A549 (cell line): Measurements from ENCODE around the gene LARGE2. TPM values are rescaled to one million over a fixed set of nuclear protein-coding genes. Genes with fewer than 3 reads are reported as not detected.
A peak's percentile ranks its signal among the peaks of the same experiment; 100 is the strongest.

Source experiments
- ATAC-seq, 2 experiments: fragments of 200-7000 bp in 1 of 2; fragments of >200 bp in 1 of 2; cut with Nextera tagmentation in 1 of 2; cut with Tn5 transposase in 1 of 2; 3 replicates each; pipeline versions ENCODE4 v1.8.0 to v1.9.1; 2018 to 2020; ENCODE audit warnings: mild to moderate bottlenecking in 1 of 2, moderate library complexity in 1 of 2
- CTCF ChIA-PET: fragments of 300-600 bp; sonication (Branson Sonifier 250); formaldehyde crosslinking; extraction: SDS; loops from one replicate; lab custom pipeline; 2021; ENCODE audit warnings: antibody characterized with exemption, inconsistent platforms; lab: Yijun Ruan, JAX
- POLR2A ChIA-PET: fragments of 350-600 bp; formaldehyde crosslinking; extraction: SDS; loops from one replicate; lab custom pipeline; 2021; ENCODE audit warnings: antibody characterized with exemption, inconsistent platforms; lab: Yijun Ruan, JAX
- DNase-seq, 2 experiments: peaks; one replicate each; pipeline versions ENCODE4 v3.0.0 to v3.0.0-alpha.2; 2011 to 2016; ENCODE audit warnings: low read depth in 1 of 2, low spot score in 1 of 2
- FAIRE-seq: peaks from 2 replicates; lab custom pipeline; 2011; peaks lifted over from hg19 to GRCh38; lab: Jason Lieb, UNC
- H3K27ac ChIP-seq, 2 experiments: fragments of >200 bp; sonication (Bioruptor Twin); formaldehyde crosslinking; 3 replicates each; pipeline ENCODE4 v1.5.1; 2016 to 2017
- H3K4me1 ChIP-seq: fragments of >200 bp; sonication (Bioruptor Twin); formaldehyde crosslinking; 3 replicates; pipeline ENCODE4 v1.6.1; 2016
- H3K4me2 ChIP-seq: fragments of >200 bp; sonication (Bioruptor Twin); formaldehyde crosslinking; 3 replicates; pipeline ENCODE4 v1.6.1; 2016
- H3K4me3 ChIP-seq: fragments of >200 bp; sonication (Bioruptor Twin); formaldehyde crosslinking; 3 replicates; pipeline ENCODE4 v1.5.1; 2016
- H3K9me3 ChIP-seq: fragments of >200 bp; sonication (Bioruptor Twin); formaldehyde crosslinking; 3 replicates; pipeline ENCODE4 v1.6.1; 2016
- BHLHE40 ChIP-seq: IDR thresholded peaks from 2 replicates; pipeline ENCODE4 v1.6.1; 2012; ENCODE audit warnings: low read depth, low read length, inconsistent platforms
- CBX2 ChIP-seq: fragments of 200-600 bp; sonication (generic); IDR thresholded peaks from 2 replicates; pipeline ENCODE4 v1.6.1; 2016; ENCODE audit warnings: low read depth, mild to moderate bottlenecking, borderline replicate concordance
- CEBPB ChIP-seq, 2 experiments: fragments of >200 bp in 1 of 2; sonication (Bioruptor Twin) in 1 of 2; formaldehyde crosslinking in 1 of 2; IDR thresholded peaks; 2 replicates each; pipeline ENCODE4 v1.6.1; 2012 to 2016
- CHD2 ChIP-seq: fragments of 150-350 bp; IDR thresholded peaks from 2 replicates; pipeline ENCODE4 v1.6.1; 2014; ENCODE audit warnings: low read length; ENCODE audit not compliant: partially characterized antibody
- FOXS1 ChIP-seq: fragments of 250-450 bp; sonication (Bioruptor Pico); IDR thresholded peaks from 2 replicates; pipeline ENCODE4 v1.5.0; 2020; ENCODE audit warnings: mild to moderate bottlenecking, moderate library complexity
- HEYL ChIP-seq: fragments of 250-450 bp; sonication (Bioruptor Pico); IDR thresholded peaks from 2 replicates; pipeline ENCODE4 v1.8.0; 2021; ENCODE audit warnings: mild to moderate bottlenecking, moderate library complexity
- KDM5A ChIP-seq: fragments of 200-600 bp; sonication (generic); IDR thresholded peaks from 2 replicates; pipeline ENCODE4 v1.6.1; 2016; ENCODE audit warnings: antibody characterized with exemption, mild to moderate bottlenecking
- MAFK ChIP-seq: fragments of 450-650 bp; IDR thresholded peaks from 2 replicates; pipeline ENCODE4 v1.6.1; 2014; ENCODE audit not compliant: partially characterized antibody
- MAZ ChIP-seq: fragments of 150-350 bp; IDR thresholded peaks from 2 replicates; pipeline ENCODE4 v1.6.1; 2014; ENCODE audit warnings: antibody characterized with exemption, low read depth, low read length, borderline replicate concordance
- NFE2L2 ChIP-seq: fragments of 150-350 bp; conservative IDR thresholded peaks from 2 replicates; pipeline ENCODE4 v1.6.1; 2014; ENCODE audit warnings: low read length
- PHF8 ChIP-seq: fragments of 200-600 bp; sonication (generic); IDR thresholded peaks from 2 replicates; pipeline ENCODE4 v1.6.1; 2016; ENCODE audit warnings: low read depth, mild to moderate bottlenecking, antibody characterized with exemption, moderate library complexity, borderline replicate concordance
- POLR2A ChIP-seq: IDR thresholded peaks from 2 replicates; pipeline ENCODE4 v1.6.1; 2012; ENCODE audit warnings: mild to moderate bottlenecking, low read length
- POLR2AphosphoS2 ChIP-seq: conservative IDR thresholded peaks from 2 replicates; pipeline ENCODE4 v1.6.1; 2012; ENCODE audit warnings: low read length, improper control_type of control experiment, inconsistent platforms
- RCOR1 ChIP-seq: fragments of 150-350 bp; IDR thresholded peaks from 2 replicates; pipeline ENCODE4 v1.6.1; 2014; ENCODE audit warnings: antibody characterized with exemption, low read length, low read depth
- RFX5 ChIP-seq: fragments of 450-650 bp; IDR thresholded peaks from 2 replicates; pipeline ENCODE4 v1.7.1; 2014; ENCODE audit warnings: antibody characterized with exemption, mild to moderate bottlenecking, moderate library complexity
- SMC3 ChIP-seq: fragments of >200 bp; sonication (Bioruptor Twin); formaldehyde crosslinking; IDR thresholded peaks from 3 replicates; pipeline ENCODE4 v1.6.1; 2018; ENCODE audit warnings: inconsistent platforms
- TP53 ChIP-seq: fragments of 250-450 bp; sonication (Bioruptor Pico); IDR thresholded peaks from 2 replicates; pipeline ENCODE4 v1.5.0; 2021; ENCODE audit warnings: mild to moderate bottlenecking, moderate library complexity
- WGBS: methylation state at CpG from one replicate; pipeline ENCODE4 v1.1.6; 2017; ENCODE audit errors: missing lambda C conversion rate; 5-methylcytosine and 5-hydroxymethylcytosine counted together
- polyA plus RNA-seq, 4 experiments: library from polyadenylated mRNA; depleted of rRNA in 3 of 4; stranded (reverse); fragments of >200 nt; fragmentation: RNase III in 1 of 4; extraction: RNeasy Plus Mini Kit Qiagen cat#74134 plus additional on column Dnase treatment in 1 of 4; gene quantifications; 2 replicates in 3 of 4; 3 replicates in 1 of 4; pipeline ENCODE4 v1.2.3, GENCODE V29; 2011 to 2017
- TF ChIP-seq, protein P1 (sequence below): fragments of >200 bp; sonication (Bioruptor Twin); formaldehyde crosslinking; IDR thresholded peaks from 3 replicates; pipeline ENCODE4 v1.5.1; 2016
- TF ChIP-seq, protein P2 (sequence below): fragments of >200 bp; sonication (Bioruptor Twin); formaldehyde crosslinking; IDR thresholded peaks from 2 replicates; pipeline ENCODE4 v1.6.1; 2016
- TF ChIP-seq, protein P3 (sequence below): fragments of 250-450 bp; sonication (Bioruptor Pico); IDR thresholded peaks from 2 replicates; pipeline ENCODE4 v1.5.0; 2021; ENCODE audit warnings: mild to moderate bottlenecking, moderate library complexity, borderline replicate concordance
- TF ChIP-seq, protein P4 (sequence below): fragments of 250-450 bp; sonication (Bioruptor Pico); IDR thresholded peaks from 2 replicates; pipeline ENCODE4 v1.5.0; 2020; ENCODE audit warnings: low read depth, mild to moderate bottlenecking, moderate library complexity
- TF ChIP-seq, protein P5 (sequence below): fragments of 200-600 bp; sonication (generic); IDR thresholded peaks from 2 replicates; pipeline ENCODE4 v1.6.1; 2016; ENCODE audit warnings: antibody characterized with exemption, mild to moderate bottlenecking, moderate library complexity

Gene LARGE2
- polyA plus RNA-seq, 2 of the 4 experiments (the other 2 are of a cell fraction): 0.97 to 2.3 TPM

DNA sequence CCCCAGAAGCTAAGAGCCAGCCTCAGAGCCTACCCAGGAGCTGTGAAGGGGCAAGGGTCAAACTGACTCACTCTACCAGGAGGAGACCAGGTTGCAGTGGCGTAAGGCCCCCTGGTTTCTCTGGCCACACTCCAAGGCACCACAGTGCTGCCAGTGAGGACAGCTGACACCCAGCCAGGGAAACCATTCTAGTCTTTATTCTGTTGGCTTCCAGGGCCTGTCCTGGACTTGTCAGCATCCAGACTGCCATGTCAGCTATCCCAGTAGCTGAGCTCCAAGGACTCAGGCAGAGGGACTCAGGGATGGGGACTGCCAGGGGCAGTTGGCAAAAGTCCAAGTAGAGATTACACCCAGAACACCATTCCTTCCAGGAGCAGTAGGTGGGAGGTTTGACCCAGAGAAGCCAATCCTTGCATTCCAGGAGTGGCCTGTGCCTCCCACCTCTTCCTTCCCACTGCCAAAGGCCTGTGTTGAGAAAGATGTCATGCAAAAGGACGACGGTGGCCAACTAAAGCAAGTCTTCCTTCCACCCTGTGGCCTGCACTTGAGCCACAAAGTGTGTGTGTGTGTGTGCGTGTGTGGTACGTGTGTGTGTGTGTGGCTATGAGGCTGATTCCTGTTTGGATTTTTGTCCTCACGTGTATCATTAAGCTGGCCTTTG is 40.6 kb upstream of the LARGE2 start (continued):
- no peak for TF ChIP-seq NFE2L2
- TF ChIP-seq, protein P1, sequence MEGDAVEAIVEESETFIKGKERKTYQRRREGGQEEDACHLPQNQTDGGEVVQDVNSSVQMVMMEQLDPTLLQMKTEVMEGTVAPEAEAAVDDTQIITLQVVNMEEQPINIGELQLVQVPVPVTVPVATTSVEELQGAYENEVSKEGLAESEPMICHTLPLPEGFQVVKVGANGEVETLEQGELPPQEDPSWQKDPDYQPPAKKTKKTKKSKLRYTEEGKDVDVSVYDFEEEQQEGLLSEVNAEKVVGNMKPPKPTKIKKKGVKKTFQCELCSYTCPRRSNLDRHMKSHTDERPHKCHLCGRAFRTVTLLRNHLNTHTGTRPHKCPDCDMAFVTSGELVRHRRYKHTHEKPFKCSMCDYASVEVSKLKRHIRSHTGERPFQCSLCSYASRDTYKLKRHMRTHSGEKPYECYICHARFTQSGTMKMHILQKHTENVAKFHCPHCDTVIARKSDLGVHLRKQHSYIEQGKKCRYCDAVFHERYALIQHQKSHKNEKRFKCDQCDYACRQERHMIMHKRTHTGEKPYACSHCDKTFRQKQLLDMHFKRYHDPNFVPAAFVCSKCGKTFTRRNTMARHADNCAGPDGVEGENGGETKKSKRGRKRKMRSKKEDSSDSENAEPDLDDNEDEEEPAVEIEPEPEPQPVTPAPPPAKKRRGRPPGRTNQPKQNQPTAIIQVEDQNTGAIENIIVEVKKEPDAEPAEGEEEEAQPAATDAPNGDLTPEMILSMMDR: no peak

DNA sequence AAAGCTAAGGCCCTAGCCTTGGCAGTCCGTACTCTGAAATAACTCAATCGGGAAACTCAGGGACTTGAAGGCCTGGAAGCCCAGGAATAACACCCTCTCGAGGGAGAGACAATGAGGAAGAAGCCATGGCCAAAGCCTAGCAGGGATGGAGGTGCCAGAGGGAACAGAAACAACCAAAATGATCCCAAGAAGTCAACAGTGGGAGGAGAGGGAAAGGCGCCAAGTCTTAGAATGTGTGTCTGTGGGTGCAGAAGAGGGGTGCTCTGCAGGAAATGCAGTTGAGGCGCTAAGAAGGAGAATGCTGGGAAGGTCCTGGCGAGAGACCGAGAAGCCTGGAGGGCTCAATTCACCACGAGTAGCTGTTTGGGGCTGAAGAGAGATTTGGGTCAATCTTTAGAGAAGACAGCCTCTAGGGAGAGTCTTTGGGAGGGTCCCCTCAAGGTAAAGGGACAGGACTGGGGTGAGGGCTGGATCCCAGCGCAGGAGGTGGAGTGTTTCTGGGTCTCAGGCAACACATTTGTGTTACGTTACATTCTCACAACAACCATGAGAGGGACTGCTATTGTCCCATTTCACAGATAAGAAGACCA is 37.8 kb upstream of the LARGE2 start:
- Histone ChIP-seq H3K9me3 (no peaks in the 10 kb centered on the region), H3K4me2 (no peak overlapping the region; the same call in 2 of the 3 replicates), H3K4me3 (no peak overlapping the region; the same call in 2 of the 3 replicates), H3K27ac (no peak overlapping the region), H3K4me1 (peaks cover 25% of the 10 kb centered on the region)
- FAIRE-seq (no peak), ATAC-seq (no peak), DNase-seq (no peak)
- 79% methylated on average over 10 of the region's 10 CpGs for WGBS
- TF ChIP-seq, protein P2, sequence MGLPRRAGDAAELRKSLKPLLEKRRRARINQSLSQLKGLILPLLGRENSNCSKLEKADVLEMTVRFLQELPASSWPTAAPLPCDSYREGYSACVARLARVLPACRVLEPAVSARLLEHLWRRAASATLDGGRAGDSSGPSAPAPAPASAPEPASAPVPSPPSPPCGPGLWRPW: no peak
- TF ChIP-seq CHD2 (no peak), KDM5A (no peak), PHF8 (no peak), RFX5 (no peak)
- TF ChIP-seq, all 56 proteins: peak for 0
- ChIA-PET POLR2A (no interaction called here), CTCF (interaction anchor here (2.1 to 5.6 kb wide), 2 partner anchors 12 to 22 kb away, joined by 6 to 39 read pairs; no protein-coding TSS in a partner anchor)

DNA sequence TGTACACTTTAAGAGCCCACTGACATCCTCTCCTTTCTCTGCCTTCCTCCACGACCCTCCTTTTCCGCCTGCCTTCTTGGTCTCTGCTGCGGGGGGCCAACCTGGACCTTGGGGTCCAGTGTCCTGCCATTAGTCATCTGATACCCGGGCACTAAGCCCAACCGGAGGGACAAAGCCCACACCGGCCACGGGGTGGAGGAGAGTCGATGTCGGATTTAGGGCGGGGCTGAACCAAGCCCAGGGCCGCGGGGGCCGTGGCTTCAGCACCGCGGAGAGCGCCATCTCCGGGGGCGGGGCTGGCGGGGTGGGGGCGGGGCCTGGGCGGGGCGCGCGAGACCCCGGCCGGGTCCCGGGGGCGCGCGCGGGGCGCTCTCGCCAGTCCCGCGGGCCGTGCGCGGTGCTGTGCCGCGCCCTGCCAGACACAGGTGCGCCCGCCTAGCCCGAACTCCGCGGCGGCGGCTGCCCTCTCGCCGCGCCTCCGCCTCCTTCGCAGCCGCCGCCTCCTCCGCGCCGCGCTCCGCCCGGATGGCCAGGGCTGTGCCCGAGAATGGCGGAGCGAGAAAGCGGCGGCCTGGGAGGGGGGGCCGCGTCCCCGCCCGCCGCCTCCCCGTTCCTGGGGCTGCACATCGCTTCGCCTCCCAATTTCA is 37.1 kb upstream of the LARGE2 start, which contains the start of gene MAPK8IP1:
TSS of gene MAPK8IP1 (plus strand) at position 378 of the 647 bp plus-strand sequence. CDS start at position 548, 170 bp downstream.
- WGBS: 41% methylated on average over 7 of the region's 73 CpGs
- peak within 1 kb of the TSS; percentile 59 for H3K4me3 ChIP-seq
- H3K4me1 ChIP-seq: peaks cover 18% of the 10 kb centered on the region
- H3K9me3 ChIP-seq: no peaks in the 10 kb centered on the region
- peak within 1 kb of the TSS; percentile 76 for H3K4me2 ChIP-seq
- peak within 1 kb of the TSS in 1 of 2 experiments; percentile 52; a peak in 2 of 6 replicates for H3K27ac ChIP-seq
- ChIA-PET CTCF (interaction anchor here (5.6 kb wide), 1 partner anchor 13 kb away, joined by 39 read pairs; no protein-coding TSS in a partner anchor), POLR2A (no interaction called here)
- no peak for FAIRE-seq
- ATAC-seq: peak; percentile 60 to 75
- peak in 1 of 2 experiments; percentile 27 for DNase-seq
- TF ChIP-seq SMC3 (no peak), MAFK (no peak), POLR2AphosphoS2 (no peak), BHLHE40 (no peak), CEBPB (IDR thresholded peaks at IDR 0.05) (no peak), HEYL (no peak), POLR2A (no peak), RCOR1 (no peak), CBX2 (no peak), TP53 (no peak), FOXS1 (CRISPR knock-in tag) (0 out of 2 replicates have a peak, but pooled peaks have one; percentile 29), MAZ (no peak)
- TF ChIP-seq, protein P3, sequence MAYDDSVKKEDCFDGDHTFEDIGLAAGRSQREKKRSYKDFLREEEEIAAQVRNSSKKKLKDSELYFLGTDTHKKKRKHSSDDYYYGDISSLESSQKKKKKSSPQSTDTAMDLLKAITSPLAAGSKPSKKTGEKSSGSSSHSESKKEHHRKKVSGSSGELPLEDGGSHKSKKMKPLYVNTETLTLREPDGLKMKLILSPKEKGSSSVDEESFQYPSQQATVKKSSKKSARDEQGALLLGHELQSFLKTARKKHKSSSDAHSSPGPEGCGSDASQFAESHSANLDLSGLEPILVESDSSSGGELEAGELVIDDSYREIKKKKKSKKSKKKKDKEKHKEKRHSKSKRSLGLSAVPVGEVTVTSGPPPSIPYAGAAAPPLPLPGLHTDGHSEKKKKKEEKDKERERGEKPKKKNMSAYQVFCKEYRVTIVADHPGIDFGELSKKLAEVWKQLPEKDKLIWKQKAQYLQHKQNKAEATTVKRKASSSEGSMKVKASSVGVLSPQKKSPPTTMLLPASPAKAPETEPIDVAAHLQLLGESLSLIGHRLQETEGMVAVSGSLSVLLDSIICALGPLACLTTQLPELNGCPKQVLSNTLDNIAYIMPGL (CRISPR knock-in tag): no peak
- TF ChIP-seq, protein P1: no peak
- TF ChIP-seq, protein P4, sequence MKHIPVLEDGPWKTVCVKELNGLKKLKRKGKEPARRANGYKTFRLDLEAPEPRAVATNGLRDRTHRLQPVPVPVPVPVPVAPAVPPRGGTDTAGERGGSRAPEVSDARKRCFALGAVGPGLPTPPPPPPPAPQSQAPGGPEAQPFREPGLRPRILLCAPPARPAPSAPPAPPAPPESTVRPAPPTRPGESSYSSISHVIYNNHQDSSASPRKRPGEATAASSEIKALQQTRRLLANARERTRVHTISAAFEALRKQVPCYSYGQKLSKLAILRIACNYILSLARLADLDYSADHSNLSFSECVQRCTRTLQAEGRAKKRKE: no peak
- TF ChIP-seq, protein P5, sequence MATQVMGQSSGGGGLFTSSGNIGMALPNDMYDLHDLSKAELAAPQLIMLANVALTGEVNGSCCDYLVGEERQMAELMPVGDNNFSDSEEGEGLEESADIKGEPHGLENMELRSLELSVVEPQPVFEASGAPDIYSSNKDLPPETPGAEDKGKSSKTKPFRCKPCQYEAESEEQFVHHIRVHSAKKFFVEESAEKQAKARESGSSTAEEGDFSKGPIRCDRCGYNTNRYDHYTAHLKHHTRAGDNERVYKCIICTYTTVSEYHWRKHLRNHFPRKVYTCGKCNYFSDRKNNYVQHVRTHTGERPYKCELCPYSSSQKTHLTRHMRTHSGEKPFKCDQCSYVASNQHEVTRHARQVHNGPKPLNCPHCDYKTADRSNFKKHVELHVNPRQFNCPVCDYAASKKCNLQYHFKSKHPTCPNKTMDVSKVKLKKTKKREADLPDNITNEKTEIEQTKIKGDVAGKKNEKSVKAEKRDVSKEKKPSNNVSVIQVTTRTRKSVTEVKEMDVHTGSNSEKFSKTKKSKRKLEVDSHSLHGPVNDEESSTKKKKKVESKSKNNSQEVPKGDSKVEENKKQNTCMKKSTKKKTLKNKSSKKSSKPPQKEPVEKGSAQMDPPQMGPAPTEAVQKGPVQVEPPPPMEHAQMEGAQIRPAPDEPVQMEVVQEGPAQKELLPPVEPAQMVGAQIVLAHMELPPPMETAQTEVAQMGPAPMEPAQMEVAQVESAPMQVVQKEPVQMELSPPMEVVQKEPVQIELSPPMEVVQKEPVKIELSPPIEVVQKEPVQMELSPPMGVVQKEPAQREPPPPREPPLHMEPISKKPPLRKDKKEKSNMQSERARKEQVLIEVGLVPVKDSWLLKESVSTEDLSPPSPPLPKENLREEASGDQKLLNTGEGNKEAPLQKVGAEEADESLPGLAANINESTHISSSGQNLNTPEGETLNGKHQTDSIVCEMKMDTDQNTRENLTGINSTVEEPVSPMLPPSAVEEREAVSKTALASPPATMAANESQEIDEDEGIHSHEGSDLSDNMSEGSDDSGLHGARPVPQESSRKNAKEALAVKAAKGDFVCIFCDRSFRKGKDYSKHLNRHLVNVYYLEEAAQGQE: peak; percentile 90
